GM18951 (cell line): ENCODE results near the gene MYH8.

ENCODE experiments used
- POLR2A ChIP-seq: IDR thresholded peaks from 4 replicates; pipeline ENCODE4 v1.6.1; 2011; ENCODE audit warnings: mild to moderate bottlenecking; ENCODE audit not compliant: insufficient read length, insufficient read depth; ENCODE audit errors: extremely low read depth
- in situ Hi-C: fragments of 300-500 bp; cut with MboI; formaldehyde crosslinking; loops from one replicate; pipeline ENCODE4 v1.12.0; 2022; ENCODE audit warnings: low sequenced_read_pairs, mixed read lengths, inconsistent platforms; ENCODE audit not compliant: unreplicated experiment

MYH8 gene

GRCh38 chr17:10417431-10417830 lies 4.3 kb downstream of the MYH8 start:
- in situ Hi-C loops, result no loop called here
- TF ChIP-seq POLR2A, result no peak

DNA sequence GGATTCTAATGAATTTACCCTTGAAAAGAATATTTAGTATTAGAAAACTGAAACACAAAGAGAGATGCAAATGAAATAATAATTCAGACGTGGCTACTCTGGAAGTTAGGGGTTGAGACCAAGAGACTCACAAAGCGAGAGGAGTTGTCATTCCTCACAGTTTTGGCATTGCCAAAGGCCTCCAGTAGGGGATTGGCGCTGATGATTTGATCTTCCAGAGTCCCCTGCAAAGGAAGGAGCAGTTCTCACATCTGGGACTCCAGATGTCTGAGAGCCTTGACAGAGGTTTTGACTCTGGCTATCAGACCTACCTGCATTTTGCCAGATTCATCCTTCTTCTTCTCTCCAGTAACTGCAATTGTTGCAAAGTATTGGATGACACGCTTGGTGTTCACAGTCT lies 6.6 kb downstream of the MYH8 start:
- in situ Hi-C loops, result no loop called here
- TF ChIP-seq POLR2A, result no peak

DNA sequence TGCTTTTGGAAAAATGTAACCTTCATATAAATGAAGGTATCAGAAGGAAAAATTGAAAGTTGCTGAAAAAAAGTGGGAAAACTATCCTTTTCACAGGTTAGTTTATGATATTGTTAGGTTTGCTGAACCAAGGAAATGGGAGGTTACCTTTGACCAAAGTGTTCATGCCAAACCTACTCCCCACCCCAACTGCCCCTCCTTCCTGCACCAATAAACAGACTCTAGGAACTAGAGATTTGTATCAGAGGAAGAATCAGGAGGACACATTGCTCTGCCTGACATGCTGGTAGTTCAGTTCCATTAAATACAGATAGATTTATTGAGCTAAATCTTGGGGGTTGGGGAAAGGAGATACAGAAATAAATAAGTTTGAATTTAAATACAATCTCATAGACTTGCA lies 18.2 kb downstream of the MYH8 start:
- in situ Hi-C loops, result no loop called here

DNA sequence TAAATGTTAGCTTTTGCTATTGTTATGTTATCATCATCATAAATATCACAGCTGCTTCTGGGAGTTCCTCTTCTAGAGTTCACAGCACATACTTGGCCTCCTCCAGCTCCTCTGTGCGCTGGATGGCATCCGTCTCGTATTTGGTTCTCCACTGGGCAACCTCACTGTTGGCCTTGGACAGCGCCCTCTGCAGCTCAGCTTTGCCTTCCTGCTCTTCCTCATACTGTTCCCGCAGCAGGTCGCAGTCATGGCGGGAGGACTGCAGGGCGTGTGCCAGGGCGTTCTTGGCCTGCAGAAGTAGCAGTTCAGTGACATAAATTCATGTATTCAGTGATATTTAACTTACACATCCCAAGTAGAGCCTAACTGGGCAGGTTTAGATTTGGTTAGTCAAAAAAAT lies 23.4 kb downstream of the MYH8 start:
- in situ Hi-C loops, result no loop called here

More for the DNA sequence above, 18.2 kb downstream of the MYH8 start:
- TF ChIP-seq POLR2A, result no peak

GRCh38 chr17:10396524-10397163 lies 25.1 kb downstream of the MYH8 start:
- in situ Hi-C loops, result no loop called here
- no peak for TF ChIP-seq POLR2A

More for the DNA sequence above, 23.4 kb downstream of the MYH8 start:
- TF ChIP-seq POLR2A, result no peak

DNA sequence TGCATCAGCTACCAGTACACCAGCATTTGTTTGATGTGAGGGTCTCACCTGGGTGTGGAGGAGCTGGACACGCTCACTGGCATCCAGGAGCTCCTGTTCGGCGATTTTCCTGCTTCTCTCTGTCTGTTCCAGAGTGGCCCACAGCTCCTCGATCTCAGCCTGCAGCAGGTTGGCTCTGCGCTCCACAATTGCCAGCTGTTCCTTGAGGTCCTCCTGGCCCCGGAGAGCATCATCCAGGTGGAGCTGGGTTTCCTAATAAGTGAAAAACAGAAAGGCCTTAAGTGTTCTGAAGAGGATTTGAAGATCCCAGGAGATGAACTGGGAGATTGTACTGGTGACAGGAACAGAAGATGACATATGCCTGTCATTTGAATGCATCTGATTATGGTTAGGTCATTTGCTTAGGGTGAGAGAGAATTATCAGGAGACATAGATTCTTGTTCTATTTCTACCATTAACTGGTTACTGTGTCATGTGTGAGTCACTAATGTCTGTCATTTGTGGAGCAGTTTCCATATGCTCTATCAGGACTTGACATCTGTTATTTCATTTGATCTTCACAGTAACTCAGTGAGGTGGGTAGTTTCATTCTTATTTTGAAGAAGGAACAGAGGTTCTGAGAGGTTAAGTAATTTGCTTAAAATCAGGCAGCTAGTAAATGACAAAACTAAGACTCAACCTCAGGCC lies 27.4 kb downstream of the MYH8 start:
- in situ Hi-C loops, result no loop called here

GRCh38 chr17:10392880-10393279 lies 28.9 kb downstream of the MYH8 start:
- no peak for TF ChIP-seq POLR2A
- in situ Hi-C loops, result no loop called here

More for the DNA sequence above, 27.4 kb downstream of the MYH8 start:
- no peak for TF ChIP-seq POLR2A

DNA sequence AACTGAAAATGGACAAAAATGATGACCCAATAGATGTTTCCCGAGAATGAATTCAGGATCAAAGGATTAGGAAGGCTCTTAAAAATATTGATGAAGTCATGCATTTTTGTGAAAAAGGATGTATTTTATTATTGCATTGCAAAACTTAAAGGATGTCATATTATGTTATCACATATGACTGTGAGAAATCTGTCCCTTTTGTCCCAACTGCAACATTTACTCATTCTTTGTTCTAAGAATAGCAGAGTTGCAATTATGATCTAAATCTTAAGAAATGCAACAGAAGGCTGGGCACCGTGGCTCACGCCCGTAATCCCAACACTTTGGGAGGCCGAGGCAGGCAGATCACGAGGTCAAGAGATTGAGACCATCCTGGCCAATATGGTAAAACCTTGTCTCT lies 35.9 kb downstream of the MYH8 start:
- in situ Hi-C loops, result no loop called here
- TF ChIP-seq POLR2A, result no peak

DNA sequence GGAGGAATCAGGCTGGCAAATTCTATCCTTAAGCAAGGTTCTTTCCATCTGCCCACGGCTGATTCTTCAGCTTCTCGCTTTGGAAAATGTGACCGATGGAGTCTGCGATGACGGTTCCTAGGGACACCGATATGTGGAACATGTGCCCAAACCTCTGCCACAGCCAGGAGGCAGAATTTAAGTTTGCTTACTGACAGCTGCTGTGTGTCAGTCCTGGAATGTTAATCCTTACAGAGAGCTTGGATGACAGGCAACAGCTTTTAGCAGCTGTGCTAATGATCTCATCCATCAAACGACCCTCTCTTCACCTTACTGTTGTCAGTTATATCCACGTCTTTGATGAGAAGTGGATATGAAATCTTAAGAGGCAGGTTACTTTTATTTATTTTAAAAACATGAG lies 37.6 kb downstream of the MYH8 start:
- no peak for TF ChIP-seq POLR2A

DNA sequence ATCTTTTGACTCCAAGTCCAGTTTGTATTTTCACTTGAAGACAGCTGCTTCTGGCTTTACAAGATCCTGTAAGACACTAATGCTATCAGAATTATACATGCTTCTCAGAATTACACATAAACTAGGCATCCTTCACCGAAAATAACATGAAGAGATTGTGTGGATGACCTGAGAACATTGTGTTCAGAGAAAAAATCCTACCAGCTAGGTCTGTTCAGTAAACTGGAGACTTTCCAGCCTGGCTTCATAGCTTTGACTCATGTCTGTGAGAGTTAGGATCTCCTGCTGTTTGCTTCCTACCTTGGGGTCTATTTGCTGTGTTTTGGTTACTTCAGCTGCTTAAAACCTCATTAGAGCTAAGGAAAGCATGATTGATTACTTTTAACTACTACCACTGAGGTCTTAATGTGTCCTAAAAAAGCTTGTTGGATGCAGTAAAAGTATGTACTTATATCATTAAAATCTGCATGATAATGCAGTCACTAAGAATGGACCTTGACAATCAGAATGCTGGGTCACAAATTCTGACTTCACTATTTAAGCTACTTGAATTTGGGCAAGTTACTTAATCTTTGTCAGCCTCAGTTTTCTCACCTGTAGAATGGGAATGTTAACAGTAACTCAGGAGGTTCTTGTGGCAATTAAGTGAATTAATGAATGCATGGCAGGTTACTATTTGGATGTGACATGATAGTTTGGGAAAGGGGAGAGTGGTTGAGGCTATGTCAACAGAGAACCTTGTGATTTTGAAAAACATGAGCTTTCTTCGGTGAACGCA lies 40.9 kb downstream of the MYH8 start:
- in situ Hi-C loops, result no loop called here
- no peak for TF ChIP-seq POLR2A

More for the DNA sequence above, 37.6 kb downstream of the MYH8 start:
- in situ Hi-C loops, result no loop called here

GRCh38 chr17:10372906-10373305 lies 48.8 kb downstream of the MYH8 start, which contains the start of gene MYH13:
TSS of gene MYH13 (minus strand) at chr17:10373006. CDS start at chr17:10364530, 8,476 bp downstream.
- no peak for TF ChIP-seq POLR2A
- in situ Hi-C loops, result no loop called here

DNA sequence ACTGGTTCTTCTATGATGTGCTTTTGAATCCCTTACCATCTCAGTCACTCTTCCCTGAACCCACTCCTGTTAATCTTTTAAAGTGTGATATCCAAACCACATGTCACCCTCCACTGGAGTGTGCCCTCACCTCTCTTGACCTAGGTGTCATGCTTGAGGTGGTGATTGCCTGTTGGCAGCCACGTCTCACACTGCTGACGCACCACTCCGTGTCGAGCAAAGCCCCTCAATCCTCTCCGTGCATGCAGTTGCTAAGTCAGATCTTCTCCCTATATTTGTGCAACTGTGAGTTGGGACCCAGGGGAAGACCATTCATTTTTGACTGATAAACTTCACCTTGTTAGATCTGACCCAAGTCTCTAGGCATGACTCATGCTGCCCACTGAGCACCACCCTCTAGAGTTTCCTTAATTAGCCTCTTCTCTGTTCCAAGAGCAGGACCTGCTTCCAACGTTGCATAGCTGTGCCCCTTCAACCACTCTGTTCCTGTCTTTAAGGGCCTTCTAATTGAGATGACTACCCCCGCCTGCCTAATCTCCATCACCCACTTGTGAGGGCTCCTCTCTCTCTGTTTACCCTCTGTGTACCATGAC lies 51.6 kb downstream of the MYH8 start:
- no peak for TF ChIP-seq POLR2A
- in situ Hi-C loops, result no loop called here

DNA sequence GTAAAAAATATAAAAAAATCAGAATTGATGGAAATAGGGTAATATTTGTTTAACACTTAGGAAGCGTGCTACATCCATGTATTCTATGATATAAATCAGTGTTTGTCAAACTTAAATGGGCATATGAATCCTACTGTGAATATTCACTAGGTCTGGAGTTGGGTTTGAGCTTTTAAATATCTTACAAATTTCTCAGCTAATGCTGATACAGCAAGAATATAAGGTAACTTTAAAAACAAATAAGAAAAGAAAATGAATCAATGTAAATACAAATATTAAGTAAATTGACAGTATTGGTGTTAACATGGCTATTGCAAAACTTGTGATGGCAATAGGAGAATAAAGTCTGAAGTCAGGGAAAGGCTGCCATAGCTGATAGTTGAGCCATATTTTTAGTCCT lies 52.5 kb downstream of the MYH8 start:
- no peak for TF ChIP-seq POLR2A
- in situ Hi-C loops, result no loop called here
